ENCODE results near the gene STXBP1.

DNA sequence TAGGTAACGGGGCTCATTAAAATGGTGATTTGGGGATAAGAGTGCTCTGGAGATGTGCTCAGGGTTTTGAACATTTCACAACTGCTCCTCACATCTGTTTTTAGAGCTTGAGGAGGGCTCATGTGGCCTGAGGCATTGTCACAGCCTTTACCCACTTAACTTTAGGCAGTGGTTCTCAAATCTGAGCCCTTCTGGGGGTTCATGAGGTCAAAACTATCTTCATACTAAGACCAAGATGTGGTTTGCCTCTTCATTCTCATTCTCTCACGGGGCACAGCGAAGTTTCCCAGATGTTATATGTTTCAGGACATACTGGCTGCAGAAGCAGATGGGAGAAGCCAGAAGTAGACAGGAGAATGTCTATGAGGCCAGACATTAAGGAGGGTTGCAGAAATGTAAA, 38.4 kb downstream of the STXBP1 start:
- TF ChIP-seq, protein P1, sequence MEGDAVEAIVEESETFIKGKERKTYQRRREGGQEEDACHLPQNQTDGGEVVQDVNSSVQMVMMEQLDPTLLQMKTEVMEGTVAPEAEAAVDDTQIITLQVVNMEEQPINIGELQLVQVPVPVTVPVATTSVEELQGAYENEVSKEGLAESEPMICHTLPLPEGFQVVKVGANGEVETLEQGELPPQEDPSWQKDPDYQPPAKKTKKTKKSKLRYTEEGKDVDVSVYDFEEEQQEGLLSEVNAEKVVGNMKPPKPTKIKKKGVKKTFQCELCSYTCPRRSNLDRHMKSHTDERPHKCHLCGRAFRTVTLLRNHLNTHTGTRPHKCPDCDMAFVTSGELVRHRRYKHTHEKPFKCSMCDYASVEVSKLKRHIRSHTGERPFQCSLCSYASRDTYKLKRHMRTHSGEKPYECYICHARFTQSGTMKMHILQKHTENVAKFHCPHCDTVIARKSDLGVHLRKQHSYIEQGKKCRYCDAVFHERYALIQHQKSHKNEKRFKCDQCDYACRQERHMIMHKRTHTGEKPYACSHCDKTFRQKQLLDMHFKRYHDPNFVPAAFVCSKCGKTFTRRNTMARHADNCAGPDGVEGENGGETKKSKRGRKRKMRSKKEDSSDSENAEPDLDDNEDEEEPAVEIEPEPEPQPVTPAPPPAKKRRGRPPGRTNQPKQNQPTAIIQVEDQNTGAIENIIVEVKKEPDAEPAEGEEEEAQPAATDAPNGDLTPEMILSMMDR (IDR thresholded peaks at IDR 0.05), result no peak
- no peak for TF ChIP-seq EP300 (IDR thresholded peaks at IDR 0.05)

All from tibial nerve (tissue), 4 donors.